ENCODE measurements around the gene SAG.

DNA sequence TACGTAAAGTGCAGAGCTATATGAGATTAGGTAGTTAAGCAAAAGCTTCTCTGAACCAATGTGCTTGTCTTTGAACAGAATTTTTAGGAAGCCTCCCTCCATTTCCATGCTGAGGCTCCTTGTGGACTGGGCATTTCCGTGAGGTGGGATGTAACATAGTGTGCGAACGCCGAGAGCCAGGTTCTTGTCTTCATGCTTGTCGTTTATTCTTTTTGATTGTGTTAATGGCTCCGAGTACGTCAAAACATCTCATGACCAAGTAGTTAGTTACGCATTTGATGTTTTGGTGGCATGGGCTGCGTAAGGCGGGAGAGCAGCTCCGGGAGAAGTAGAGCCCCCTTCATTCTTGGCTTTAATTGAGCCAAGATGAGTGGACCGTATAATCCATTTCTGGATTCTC is 79.6 kb downstream of the SAG start:
- TF ChIP-seq, protein P1, sequence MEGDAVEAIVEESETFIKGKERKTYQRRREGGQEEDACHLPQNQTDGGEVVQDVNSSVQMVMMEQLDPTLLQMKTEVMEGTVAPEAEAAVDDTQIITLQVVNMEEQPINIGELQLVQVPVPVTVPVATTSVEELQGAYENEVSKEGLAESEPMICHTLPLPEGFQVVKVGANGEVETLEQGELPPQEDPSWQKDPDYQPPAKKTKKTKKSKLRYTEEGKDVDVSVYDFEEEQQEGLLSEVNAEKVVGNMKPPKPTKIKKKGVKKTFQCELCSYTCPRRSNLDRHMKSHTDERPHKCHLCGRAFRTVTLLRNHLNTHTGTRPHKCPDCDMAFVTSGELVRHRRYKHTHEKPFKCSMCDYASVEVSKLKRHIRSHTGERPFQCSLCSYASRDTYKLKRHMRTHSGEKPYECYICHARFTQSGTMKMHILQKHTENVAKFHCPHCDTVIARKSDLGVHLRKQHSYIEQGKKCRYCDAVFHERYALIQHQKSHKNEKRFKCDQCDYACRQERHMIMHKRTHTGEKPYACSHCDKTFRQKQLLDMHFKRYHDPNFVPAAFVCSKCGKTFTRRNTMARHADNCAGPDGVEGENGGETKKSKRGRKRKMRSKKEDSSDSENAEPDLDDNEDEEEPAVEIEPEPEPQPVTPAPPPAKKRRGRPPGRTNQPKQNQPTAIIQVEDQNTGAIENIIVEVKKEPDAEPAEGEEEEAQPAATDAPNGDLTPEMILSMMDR (IDR thresholded peaks at IDR 0.05), result no peak
- TF ChIP-seq POLR2A (IDR thresholded peaks at IDR 0.05) (no peak), POLR2AphosphoS5 (IDR thresholded peaks at IDR 0.05) (no peak)
